Stomach (tissue), 4 donors: ENCODE data around the gene BCL6.

Experiments used
- EP300 ChIP-seq: sonication (generic); formaldehyde crosslinking; IDR thresholded peaks from one replicate; pipeline ENCODE4 v1.6.1; 2017; ENCODE audit warnings: antibody characterized with exemption
- TF ChIP-seq, protein P1 (sequence below), 7 experiments: fragments of 450-650 bp in 4 of 7; fragments of 200-600 bp in 3 of 7; sonication (generic) in 3 of 7; IDR thresholded peaks; one replicate each; pipeline ENCODE4 v1.5.1; 2016 to 2019; ENCODE audit warnings: antibody characterized with exemption in 7 of 7, control low read depth in 2 of 7, mild to moderate bottlenecking in 1 of 7

GRCh38 chr3:187677604-187678003 is 67.7 kb downstream of the BCL6 start:
- TF ChIP-seq, protein P1, sequence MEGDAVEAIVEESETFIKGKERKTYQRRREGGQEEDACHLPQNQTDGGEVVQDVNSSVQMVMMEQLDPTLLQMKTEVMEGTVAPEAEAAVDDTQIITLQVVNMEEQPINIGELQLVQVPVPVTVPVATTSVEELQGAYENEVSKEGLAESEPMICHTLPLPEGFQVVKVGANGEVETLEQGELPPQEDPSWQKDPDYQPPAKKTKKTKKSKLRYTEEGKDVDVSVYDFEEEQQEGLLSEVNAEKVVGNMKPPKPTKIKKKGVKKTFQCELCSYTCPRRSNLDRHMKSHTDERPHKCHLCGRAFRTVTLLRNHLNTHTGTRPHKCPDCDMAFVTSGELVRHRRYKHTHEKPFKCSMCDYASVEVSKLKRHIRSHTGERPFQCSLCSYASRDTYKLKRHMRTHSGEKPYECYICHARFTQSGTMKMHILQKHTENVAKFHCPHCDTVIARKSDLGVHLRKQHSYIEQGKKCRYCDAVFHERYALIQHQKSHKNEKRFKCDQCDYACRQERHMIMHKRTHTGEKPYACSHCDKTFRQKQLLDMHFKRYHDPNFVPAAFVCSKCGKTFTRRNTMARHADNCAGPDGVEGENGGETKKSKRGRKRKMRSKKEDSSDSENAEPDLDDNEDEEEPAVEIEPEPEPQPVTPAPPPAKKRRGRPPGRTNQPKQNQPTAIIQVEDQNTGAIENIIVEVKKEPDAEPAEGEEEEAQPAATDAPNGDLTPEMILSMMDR (IDR thresholded peaks at IDR 0.05): no peak
- no peak for TF ChIP-seq EP300
